Chondrocyte (in vitro differentiated cells): ENCODE measurements around the gene APOOL. TPM values are rescaled to one million over a fixed set of nuclear protein-coding genes. Genes with fewer than 3 reads are reported as not detected.
"Not testable (repeated sequence)": the region's sequence is repeated elsewhere in the genome, so short reads cannot be mapped to it uniquely, and the experiment has no call there.

ENCODE experiments used
- DNase-seq: peaks from one replicate; pipeline ENCODE4 v3.0.0; 2021; ENCODE audit warnings: mixed read lengths, low spot score
- H3K27ac Mint-ChIP-seq: one replicate; pipeline ENCODE4 v1.8.0; 2021; ENCODE audit warnings: mild to moderate bottlenecking, moderate library complexity, mixed read lengths; ENCODE audit not compliant: unreplicated experiment
- H3K27me3 Mint-ChIP-seq: 2 replicates; pipeline ENCODE4 v1.8.0; 2021; ENCODE audit warnings: low read depth, mixed read lengths
- H3K36me3 Mint-ChIP-seq: 2 replicates; pipeline ENCODE4 v1.8.0; 2021; ENCODE audit warnings: low read depth, mixed read lengths
- H3K4me1 Mint-ChIP-seq: 2 replicates; pipeline ENCODE4 v1.8.0; 2021; ENCODE audit warnings: low read depth, mild to moderate bottlenecking, mixed read lengths
- H3K4me3 Mint-ChIP-seq: one replicate; pipeline ENCODE4 v1.8.0; 2021; ENCODE audit warnings: mild to moderate bottlenecking, moderate library complexity, mixed read lengths; ENCODE audit not compliant: unreplicated experiment
- H3K9me3 Mint-ChIP-seq: 2 replicates; pipeline ENCODE4 v1.8.0; 2021; ENCODE audit warnings: low read depth, mixed read lengths
- long read RNA-seq: library from polyadenylated mRNA; stranded (forward); transcript quantifications from one replicate; pipeline ENCODE4 v2.0.0, GENCODE V29; 2021
- total RNA-seq: library from RNA; stranded (reverse); gene quantifications from 3 replicates; pipeline ENCODE4 v1.2.1, GENCODE V29; 2021
- TF ChIP-seq, protein P1 (sequence below): fragments of 200-600 bp; sonication (generic); IDR thresholded peaks from 2 replicates; pipeline ENCODE4 v1.5.0; 2021; ENCODE audit warnings: antibody characterized with exemption, mild to moderate bottlenecking, moderate library complexity

Gene APOOL, protein sequence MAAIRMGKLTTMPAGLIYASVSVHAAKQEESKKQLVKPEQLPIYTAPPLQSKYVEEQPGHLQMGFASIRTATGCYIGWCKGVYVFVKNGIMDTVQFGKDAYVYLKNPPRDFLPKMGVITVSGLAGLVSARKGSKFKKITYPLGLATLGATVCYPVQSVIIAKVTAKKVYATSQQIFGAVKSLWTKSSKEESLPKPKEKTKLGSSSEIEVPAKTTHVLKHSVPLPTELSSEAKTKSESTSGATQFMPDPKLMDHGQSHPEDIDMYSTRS
- 23.6 to 33.0 TPM (median 25.6 TPM) in 3 replicates for total RNA-seq
- long read RNA-seq, partial matches to known transcripts = 0 of 1 reads
- long read RNA-seq, other reads (novel, unspliced or antisense) = 1 of 1 reads

GRCh38 chrX:85003655-85004244 is at the start of gene APOOL:
Gene APOOL (plus strand): TSS chrX:85003877. CDS start chrX:85003913, 36 bp downstream.
- TF ChIP-seq, protein P1, sequence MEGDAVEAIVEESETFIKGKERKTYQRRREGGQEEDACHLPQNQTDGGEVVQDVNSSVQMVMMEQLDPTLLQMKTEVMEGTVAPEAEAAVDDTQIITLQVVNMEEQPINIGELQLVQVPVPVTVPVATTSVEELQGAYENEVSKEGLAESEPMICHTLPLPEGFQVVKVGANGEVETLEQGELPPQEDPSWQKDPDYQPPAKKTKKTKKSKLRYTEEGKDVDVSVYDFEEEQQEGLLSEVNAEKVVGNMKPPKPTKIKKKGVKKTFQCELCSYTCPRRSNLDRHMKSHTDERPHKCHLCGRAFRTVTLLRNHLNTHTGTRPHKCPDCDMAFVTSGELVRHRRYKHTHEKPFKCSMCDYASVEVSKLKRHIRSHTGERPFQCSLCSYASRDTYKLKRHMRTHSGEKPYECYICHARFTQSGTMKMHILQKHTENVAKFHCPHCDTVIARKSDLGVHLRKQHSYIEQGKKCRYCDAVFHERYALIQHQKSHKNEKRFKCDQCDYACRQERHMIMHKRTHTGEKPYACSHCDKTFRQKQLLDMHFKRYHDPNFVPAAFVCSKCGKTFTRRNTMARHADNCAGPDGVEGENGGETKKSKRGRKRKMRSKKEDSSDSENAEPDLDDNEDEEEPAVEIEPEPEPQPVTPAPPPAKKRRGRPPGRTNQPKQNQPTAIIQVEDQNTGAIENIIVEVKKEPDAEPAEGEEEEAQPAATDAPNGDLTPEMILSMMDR = no peak
- Mint-ChIP-seq H3K4me1 (peaks cover 12% of the 10 kb centered on the region), H3K9me3 (peaks cover 10% of the 10 kb centered on the region), H3K4me3 (peak within 1 kb of the TSS; percentile 82), H3K27me3 (no peaks in the 10 kb centered on the region), H3K27ac (peak within 1 kb of the TSS; percentile 85), H3K36me3 (no peaks in the 10 kb centered on the region)
- DNase-seq = no peak

DNA sequence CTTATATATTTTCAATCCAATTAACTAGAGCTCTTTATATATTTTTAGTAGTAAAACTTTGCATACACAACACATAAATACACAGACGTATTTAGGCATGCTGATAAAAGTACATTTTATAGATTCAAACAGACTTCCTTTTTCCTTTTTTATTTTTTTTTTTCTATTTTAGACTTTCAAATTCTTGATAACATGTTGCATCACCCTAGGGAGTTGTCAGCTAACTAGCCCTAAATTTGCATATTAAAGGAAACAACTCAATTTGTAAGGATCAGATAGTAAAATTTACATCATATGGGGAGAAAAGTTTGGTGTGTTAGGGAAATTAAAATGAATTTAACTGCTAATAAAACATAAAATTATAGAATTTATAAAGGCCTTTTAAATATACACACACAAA is 47.4 kb upstream of the APOOL start:
- Mint-ChIP-seq H3K27me3 (no peaks in the 10 kb centered on the region), H3K9me3 (peaks cover 19% of the 10 kb centered on the region), H3K36me3 (no peaks in the 10 kb centered on the region), H3K27ac (no peak overlapping the region), H3K4me1 (peaks cover 5% of the 10 kb centered on the region), H3K4me3 (no peak overlapping the region)
- DNase-seq = no peak
- TF ChIP-seq, protein P1 = no peak

- Mint-ChIP-seq H3K4me1 (no peaks in the 10 kb centered on the region), H3K27ac (no peak overlapping the region), H3K9me3 (peaks cover 18% of the 10 kb centered on the region), H3K36me3 (no peaks in the 10 kb centered on the region), H3K27me3 (no peaks in the 10 kb centered on the region), H3K4me3 (no peak overlapping the region)
- TF ChIP-seq, protein P1 = no peak
- DNase-seq = peak; percentile 68
Observed at GRCh38 chrX:84974803-84975202, 28.9 kb upstream of the APOOL start.

- not testable (repeated sequence) for H3K4me3 Mint-ChIP-seq, DNase-seq, H3K4me1 Mint-ChIP-seq, H3K27me3 Mint-ChIP-seq, H3K36me3 Mint-ChIP-seq, H3K27ac Mint-ChIP-seq
- peaks cover 22% of the 10 kb centered on the region for H3K9me3 Mint-ChIP-seq
Observed at GRCh38 chrX:84991739-84992138, 11.9 kb upstream of the APOOL start.

DNA sequence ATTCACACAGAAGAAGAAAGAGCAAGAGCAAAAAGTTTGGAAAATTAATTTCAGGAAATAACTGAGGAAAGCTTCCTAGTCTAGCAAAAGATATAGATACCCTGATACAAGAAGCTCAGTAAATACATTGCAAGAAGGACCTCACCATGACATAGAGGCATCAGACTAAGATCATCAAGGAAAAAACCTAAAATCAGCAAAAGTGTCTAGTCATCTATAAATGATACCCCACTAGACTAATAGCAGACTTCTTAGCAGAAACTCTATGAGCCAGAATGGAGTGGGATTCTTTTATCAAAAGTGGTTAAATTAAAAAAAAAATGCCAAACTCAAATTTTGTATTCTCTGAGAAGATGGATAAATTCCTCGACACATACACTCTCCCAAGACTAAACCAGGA is 10.5 kb upstream of the APOOL start:
- Mint-ChIP-seq H3K27ac (no peak overlapping the region), H3K9me3 (peaks cover 22% of the 10 kb centered on the region), H3K27me3 (no peaks in the 10 kb centered on the region), H3K4me1 (no peaks in the 10 kb centered on the region), H3K36me3 (no peaks in the 10 kb centered on the region), H3K4me3 (no peak overlapping the region)
- no peak for DNase-seq
- TF ChIP-seq, protein P1 = no peak
